Omental fat pad (tissue), 4 donors: ENCODE measurements around the gene MPL. TPM values are rescaled to one million over a fixed set of nuclear protein-coding genes. Genes with fewer than 3 reads are reported as not detected.
A peak's percentile ranks its signal among the peaks of the same experiment; 100 is the strongest.

ENCODE experiments used
- ATAC-seq: fragments of 150-250 bp; one replicate; pipeline ENCODE4 v1.9.1; 2016; ENCODE audit warnings: mild to moderate bottlenecking, moderate library complexity; ENCODE audit not compliant: low FRiP score
- DNase-seq: peaks from one replicate; pipeline ENCODE4 v3.0.0-alpha.2; 2019; ENCODE audit warnings: low spot score
- CTCF ChIP-seq, 3 donors: fragments of 450-650 bp; IDR thresholded peaks; one replicate each; pipeline ENCODE4 v1.5.1; 2016 to 2017; ENCODE audit warnings: antibody characterized with exemption in 3 of 3, mild to moderate bottlenecking in 3 of 3, moderate library complexity in 2 of 3
- total RNA-seq, 4 donors: library from RNA; depleted of rRNA; stranded (reverse); fragments of >200 nt; gene quantifications; one replicate each; pipeline ENCODE4 v1.1.0, GENCODE V29; 2016

The MPL gene
- total RNA-seq, 4 donors from 2014 or later, result 0.36 to 0.44 TPM; not detected in 2

- TF ChIP-seq CTCF (IDR thresholded peaks at IDR 0.05), result no peak
- ATAC-seq (no peak), DNase-seq (no peak)
These were observed 34.6 kb downstream of the MPL start for GRCh38 chr1:43372172-43372571.

- DNase-seq (no peak), ATAC-seq (peak; percentile 68)
These were observed 35.7 kb downstream of the MPL start for GRCh38 chr1:43373066-43373940.

GRCh38 chr1:43376723-43377235 lies 39.2 kb downstream of the MPL start:
- no peak for DNase-seq
- TF ChIP-seq CTCF (IDR thresholded peaks at IDR 0.05), result no peak
- no peak for ATAC-seq

More at GRCh38 chr1:43373066-43373940, 35.7 kb downstream of the MPL start:
- TF ChIP-seq CTCF (IDR thresholded peaks at IDR 0.05), result no peak

GRCh38 chr1:43377831-43378230 lies 40.2 kb downstream of the MPL start:
- TF ChIP-seq CTCF (IDR thresholded peaks at IDR 0.05), result no peak
- ATAC-seq (no peak), DNase-seq (no peak)

- TF ChIP-seq CTCF (IDR thresholded peaks at IDR 0.05), result no peak
- ATAC-seq, result no peak
- no peak for DNase-seq
These were observed 41.9 kb downstream of the MPL start for GRCh38 chr1:43379476-43379875.

- ATAC-seq (peak; percentile 29), DNase-seq (no peak)
- no peak for TF ChIP-seq CTCF (IDR thresholded peaks at IDR 0.05)
These were observed 44.0 kb downstream of the MPL start for GRCh38 chr1:43381612-43382011.
